Skeletal muscle cell (primary cell): Measurements from ENCODE around the gene GPR153.

Experiments used
- DNase-seq: peaks from one replicate; pipeline ENCODE4 v3.0.0-alpha.2; 2010; ENCODE audit warnings: low read depth
- H3K4me3 ChIP-seq: 2 replicates; pipeline ENCODE4 v1.5.1; 2011; ENCODE audit warnings: low read depth, mild to moderate bottlenecking, control low read depth, low read length, moderate library complexity

The GPR153 gene

GRCh38 chr1:6210591-6211355 is 50.1 kb downstream of the GPR153 start:
- no peak overlapping the region for H3K4me3 ChIP-seq
- DNase-seq: no peak

DNA sequence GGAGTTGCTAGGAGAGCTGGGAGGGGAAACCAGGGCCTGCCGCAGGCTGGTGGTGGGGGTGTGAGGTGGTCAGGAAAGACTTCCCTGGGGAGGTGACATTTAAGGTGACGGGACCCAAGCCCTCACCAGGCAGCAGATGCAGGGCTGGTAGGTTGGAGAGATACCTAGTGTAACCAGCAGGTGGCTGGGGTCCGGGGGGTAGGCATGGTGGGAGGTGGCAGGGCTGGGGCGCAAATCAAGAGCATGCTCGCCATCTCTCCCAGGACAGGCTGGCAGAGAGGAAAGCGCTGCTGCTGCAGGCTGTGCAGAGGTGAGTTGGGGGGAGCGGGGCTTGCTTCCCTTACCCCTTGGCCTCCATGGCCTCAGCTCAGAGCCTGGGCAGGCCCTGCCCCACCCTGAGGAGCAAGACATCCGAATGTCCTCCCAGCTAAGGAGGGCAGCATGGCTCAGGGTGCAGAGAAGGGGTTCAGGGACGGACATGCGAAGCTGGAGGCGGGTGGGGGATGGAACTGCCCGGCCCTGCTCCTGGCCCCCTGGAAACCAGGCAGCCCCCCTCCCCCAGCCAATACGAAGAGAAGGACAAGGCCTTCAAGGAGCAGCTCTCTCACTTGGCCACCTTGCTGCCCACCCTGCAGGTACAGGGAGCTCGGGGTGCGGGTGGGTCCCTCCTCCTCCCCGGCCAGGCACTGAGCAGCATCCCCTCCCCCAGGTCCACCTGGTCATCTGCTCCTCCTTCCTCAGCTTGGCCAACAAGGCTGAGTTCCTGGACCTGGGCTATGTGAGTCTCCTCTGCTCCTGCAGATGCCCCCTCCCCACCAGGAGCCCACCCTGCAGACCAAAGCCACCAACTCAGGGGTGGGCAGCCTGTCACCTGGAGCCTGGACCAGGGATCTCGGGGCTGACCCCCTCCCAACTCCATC is 51.0 kb downstream of the GPR153 start:
- DNase-seq: no peak
- peak overlapping the region; percentile 50 for H3K4me3 ChIP-seq

DNA sequence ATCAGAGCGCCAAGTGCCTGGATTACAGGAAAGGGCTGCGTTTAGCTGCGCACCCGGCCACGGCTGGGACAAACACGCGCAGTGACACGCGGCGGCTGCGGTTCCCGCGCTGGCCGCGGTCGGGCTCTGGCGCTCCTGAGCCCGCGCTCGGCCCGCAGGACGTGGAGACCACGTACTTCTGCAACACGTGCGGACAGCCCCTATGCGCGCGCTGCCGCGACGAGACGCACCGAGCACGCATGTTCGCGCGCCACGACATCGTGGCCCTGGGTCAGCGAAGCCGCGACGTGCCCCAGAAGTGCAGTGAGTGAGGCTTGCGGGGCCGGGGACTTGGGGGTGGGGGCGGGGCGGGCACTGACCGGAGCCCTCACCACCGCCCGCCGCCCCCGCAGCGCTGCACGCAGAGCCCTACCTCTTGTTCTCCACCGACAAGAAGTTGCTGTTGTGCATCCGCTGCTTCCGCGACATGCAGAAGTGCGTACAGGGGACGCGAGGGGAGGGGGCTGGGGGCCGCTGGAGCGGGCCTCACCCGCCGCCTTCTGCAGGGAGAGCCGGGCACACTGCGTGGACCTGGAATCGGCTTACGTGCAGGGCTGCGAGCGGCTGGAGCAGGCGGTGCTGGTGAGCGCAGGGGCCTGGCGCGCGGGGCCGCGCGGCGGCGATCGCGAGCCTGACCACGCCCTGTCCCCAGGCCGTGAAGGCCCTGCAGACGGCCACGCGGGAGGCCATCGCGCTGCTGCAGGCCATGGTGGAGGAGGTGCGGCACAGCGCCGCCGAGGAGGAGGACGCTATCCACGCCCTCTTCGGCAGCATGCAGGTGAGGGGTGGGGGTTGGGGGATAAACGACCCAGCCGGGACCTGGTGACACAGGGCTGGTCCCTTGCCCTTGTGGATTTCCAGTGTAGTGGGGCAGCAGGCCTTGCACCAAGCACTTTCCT is 51.9 kb downstream of the GPR153 start:
- DNase-seq: no peak
- peak overlapping the region; percentile 50 for H3K4me3 ChIP-seq

DNA sequence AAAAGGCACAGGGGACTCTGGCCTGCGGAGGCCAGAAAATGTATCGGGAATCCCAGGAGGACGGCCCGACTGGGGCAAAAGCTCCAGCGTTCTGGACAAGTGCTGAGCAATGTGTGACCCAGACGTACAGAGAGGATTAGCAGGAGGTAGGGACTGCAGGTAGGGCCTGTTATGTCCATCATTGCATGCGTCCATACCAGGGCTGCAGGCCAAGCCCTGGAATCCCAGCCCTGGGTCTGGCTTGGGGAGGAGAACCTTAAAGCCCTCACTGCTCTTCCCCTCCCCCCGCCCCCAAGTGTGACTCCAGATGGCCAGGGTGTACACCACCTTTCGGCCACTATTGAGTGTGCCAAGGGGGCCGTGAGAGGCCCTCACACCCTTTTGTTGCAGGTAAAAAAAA is 53.0 kb downstream of the GPR153 start:
- H3K4me3 ChIP-seq: no peak overlapping the region
- DNase-seq: no peak

- H3K4me3 ChIP-seq: no peak overlapping the region
- no peak for DNase-seq
These were observed 53.6 kb downstream of the GPR153 start for GRCh38 chr1:6207075-6207885.

DNA sequence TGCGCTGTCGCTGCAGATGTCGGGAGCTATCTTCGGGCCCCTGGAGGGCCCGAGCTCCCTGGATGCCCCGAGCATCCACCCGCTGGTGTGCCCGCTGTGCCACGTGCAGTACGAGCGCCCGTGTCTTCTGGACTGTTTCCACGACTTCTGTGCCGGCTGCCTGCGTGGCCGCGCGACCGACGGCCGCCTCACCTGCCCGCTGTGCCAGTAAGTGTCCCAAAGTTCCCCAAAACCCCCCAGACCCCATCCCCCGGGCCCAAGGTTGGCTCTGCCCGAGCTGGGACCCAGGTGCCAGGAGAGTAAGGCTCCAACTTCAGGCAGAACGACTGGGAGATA is 54.4 kb downstream of the GPR153 start:
- H3K4me3 ChIP-seq: peak overlapping the region; percentile 48
- no peak for DNase-seq

- H3K4me3 ChIP-seq: peak within 1 kb of the TSS; percentile 48
- DNase-seq: no peak
These were observed 54.9 kb downstream of the GPR153 start, which contains the start of gene RNF207 for GRCh38 chr1:6205849-6206519. TSS of gene RNF207 (plus strand) at chr1:6206119. CDS start at chr1:6206536, 417 bp downstream.

GRCh38 chr1:6202256-6202655 is 58.6 kb downstream of the GPR153 start:
- DNase-seq: no peak
- H3K4me3 ChIP-seq: no peak overlapping the region

- H3K4me3 ChIP-seq: peak overlapping the region; percentile 99
- no peak for DNase-seq
These were observed 60.6 kb downstream of the GPR153 start for GRCh38 chr1:6200188-6200809.

DNA sequence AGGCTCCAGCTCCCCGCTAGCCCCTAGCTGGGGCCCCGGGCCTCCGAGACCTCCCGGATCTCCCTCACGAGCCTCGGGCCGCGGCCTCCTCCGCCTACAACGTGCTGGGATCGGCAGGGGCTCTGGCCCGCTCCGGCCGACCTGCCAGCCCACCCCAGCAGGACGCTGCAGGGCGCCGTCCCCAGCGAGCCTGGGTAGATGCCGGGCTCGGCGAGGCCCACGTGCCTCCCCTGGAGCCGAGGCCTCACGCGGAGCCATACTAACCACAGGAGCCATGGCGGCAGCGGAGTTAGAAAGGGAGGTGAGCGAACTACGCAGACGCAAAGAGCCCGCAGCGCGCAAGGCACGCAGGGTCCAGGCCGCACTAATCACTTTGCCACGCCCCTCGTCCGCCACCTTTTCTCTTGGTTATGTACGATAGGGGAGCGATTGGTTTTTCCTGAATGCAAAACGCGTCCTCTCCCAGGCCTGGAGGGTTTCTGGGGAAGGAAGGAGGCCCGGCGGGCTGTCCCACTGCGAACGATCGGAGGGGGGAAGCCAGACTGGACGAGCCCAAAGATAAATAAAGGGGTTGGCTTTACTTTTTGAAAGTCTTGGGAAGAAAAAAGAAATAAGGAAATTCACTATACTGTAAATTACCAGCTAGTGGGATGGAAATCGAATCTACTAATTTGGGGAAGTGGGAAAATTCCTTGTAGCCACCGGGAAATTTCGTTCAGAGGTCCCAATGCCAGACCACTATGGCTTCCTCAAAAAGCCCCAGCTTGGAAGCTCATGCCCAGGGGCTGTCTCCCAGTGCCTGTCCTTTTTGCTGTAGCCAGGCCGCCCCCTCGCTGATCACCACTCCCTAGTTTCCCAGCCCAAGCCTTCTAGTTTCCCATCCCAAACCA is 61.4 kb downstream of the GPR153 start, which contains the start of gene RPL22:
Gene RPL22 (minus strand): TSS at position 298 of the 890 bp plus-strand sequence. CDS start 22 bp downstream, at position 276.
- peak within 1 kb of the TSS; percentile 99 for H3K4me3 ChIP-seq
- DNase-seq: peak; percentile 98

DNA sequence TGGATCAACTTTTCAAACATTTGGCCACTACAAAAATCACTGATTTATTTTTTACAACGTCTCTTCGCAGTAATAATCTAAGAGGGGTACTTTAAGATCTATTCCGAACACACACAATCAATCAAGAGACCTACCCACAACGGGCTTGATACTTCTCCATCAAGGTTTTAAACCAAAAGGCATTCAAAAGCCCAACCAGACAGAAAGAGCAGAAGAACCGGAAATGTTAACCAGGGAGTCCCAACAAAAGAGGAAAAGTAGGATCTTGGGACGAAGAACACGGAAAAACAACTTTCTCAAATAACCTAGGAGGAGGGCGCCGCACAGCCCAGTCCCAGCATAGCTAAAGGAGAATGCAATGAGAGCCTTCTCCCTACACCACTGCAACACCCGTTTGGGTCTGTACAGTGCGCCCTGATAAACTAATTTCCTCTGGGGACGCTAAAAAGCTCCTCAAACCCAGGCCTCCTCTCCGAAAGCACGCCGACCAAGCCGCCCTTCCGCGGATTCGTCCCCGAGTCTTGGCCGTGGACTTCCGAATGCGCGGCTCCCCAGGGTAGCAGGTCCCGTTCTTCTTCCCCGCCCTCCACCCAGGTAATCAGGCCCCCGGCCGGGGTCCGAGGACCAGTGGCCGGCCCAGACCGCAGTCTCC is 62.1 kb downstream of the GPR153 start:
- DNase-seq: no peak

DNA sequence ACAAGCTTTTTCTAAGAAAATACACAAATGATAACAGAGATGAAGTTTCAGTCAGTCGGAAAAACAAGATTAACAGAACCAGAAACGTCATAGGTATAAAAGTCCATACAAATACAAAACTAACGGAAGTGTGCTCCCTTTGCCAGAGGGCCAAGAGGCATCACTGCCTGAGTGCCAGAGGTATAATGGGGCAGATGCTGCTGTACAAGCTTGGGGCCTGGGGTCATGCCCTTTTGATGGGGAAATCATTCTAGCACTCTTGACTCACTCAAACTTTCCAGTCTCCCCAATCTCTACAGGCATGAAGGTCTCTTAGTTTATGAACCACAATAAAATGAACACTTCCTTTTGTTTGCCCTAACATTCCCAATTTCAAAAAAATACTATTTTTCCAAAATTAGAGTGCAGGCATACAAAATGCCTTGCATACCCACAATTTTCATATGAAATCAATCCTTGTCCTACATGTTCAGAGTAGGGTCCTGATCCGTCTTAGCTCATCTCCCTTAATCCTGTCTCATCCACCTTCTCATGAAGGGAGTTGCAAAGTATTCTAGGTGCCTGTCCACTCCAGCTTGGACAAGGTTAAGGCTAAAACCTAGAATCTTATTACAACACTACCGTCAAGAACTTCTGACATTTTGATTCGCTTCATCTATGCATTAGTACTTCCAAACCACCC is 63.0 kb downstream of the GPR153 start:
- peak overlapping the region; percentile 99 for H3K4me3 ChIP-seq
- no peak for DNase-seq

More for the DNA sequence above, 62.1 kb downstream of the GPR153 start:
- H3K4me3 ChIP-seq: peak overlapping the region; percentile 99
